AG04450 (cell line): Measurements from ENCODE around the gene HGFAC. TPM values are rescaled to one million over a fixed set of nuclear protein-coding genes. Genes with fewer than 3 reads are reported as not detected.

ENCODE experiments used
- CTCF ChIA-PET: fragments of 300-600, 350-600 bp; formaldehyde crosslinking; extraction: SDS; loops from one replicate; lab custom pipeline; 2022; ENCODE audit warnings: antibody characterized with exemption, inconsistent platforms; lab: Charles Lee
- POLR2A ChIA-PET: fragments of 350-600 bp; formaldehyde crosslinking; extraction: SDS; loops from one replicate; lab custom pipeline; 2021; ENCODE audit warnings: antibody characterized with exemption, inconsistent platforms; lab: Yijun Ruan, JAX
- DNase-seq: peaks from one replicate; pipeline ENCODE4 v3.0.0-alpha.2; 2011; ENCODE audit warnings: low read depth, low spot score
- H3K27ac ChIP-seq: one replicate; pipeline ENCODE4 v1.5.1; 2012; ENCODE audit warnings: low read depth, low read length, control low read depth
- H3K27me3 ChIP-seq: one replicate; pipeline ENCODE4 v1.6.0; 2012; ENCODE audit warnings: low read length; ENCODE audit not compliant: control insufficient read depth, insufficient read depth
- H3K4me3 ChIP-seq: 2 replicates; pipeline ENCODE4 v1.5.1; 2011; ENCODE audit warnings: mild to moderate bottlenecking, low read depth, low read length, control low read depth
- H3K9me3 ChIP-seq: 2 replicates; pipeline ENCODE4 v1.5.1; 2012; ENCODE audit warnings: low read length; ENCODE audit not compliant: control insufficient read depth, insufficient read depth
- CTCF ChIP-seq: IDR thresholded peaks from 2 replicates; pipeline ENCODE4 v1.5.1; 2011; ENCODE audit warnings: low read depth, low read length, control low read depth, inconsistent platforms
- polyA plus RNA-seq: library from polyadenylated mRNA; depleted of rRNA; stranded (reverse); fragments of >200 nt; gene quantifications from 2 replicates; pipeline ENCODE4 v1.2.3, GENCODE V29; 2011

The HGFAC gene
- polyA plus RNA-seq, 1 experiment = not detected

DNA sequence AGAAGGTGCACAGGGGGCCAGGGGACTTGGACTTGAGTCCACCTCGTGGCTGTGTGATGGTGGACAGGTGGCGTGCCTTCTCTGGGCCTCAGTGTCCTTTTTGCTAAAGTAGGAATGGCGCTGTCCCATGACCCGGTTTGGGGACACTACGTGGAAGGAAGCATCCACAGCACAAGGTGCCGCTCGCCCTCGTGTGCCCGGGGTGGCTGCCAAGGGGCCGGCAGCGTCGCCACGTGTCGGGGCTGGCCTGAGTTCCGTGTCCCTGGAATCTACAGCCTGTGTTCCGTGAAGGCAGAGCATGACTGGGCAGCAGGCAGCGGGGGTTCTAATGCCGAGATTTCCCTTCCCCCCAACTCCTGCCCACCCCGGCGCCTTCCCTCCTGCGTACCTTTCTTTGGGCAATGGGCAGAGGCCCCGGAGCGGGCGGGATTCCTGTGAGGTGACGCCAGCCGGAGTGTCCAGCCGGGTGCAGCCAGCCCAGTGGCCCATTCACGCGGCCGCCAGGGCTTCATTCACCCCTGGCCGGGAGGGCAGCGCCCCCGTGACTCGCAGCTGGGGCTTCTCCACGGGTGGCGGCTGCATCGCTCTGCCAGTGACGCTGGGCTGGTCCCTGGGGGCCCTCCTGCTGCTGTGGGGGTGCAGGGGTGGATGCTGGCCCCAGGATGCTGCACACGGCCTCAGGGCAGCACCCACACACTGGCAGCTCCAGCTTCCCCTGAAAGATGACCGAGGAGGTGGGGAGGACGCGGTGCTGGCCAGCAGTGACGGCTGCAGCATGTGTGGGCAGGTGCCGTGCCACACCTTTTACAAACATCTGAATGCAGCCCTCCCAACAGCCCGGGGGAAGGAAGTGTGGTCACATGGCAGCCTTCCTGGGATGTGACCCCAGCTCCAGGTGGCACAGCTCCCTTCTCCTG lies 42.5 kb downstream of the HGFAC start:
- no peaks in the 10 kb centered on the region; the same call in 1 of the 2 replicates for H3K9me3 ChIP-seq
- ChIA-PET POLR2A (no interaction called here), CTCF (interaction anchor here (1.4 kb wide), 1 partner anchor 138 kb away, joined by 3 read pairs; no protein-coding TSS in a partner anchor)
- H3K4me3 ChIP-seq = no peak overlapping the region
- no peak for TF ChIP-seq CTCF
- DNase-seq = no peak
- peaks cover 37% of the 10 kb centered on the region for H3K27me3 ChIP-seq
- no peak overlapping the region for H3K27ac ChIP-seq

DNA sequence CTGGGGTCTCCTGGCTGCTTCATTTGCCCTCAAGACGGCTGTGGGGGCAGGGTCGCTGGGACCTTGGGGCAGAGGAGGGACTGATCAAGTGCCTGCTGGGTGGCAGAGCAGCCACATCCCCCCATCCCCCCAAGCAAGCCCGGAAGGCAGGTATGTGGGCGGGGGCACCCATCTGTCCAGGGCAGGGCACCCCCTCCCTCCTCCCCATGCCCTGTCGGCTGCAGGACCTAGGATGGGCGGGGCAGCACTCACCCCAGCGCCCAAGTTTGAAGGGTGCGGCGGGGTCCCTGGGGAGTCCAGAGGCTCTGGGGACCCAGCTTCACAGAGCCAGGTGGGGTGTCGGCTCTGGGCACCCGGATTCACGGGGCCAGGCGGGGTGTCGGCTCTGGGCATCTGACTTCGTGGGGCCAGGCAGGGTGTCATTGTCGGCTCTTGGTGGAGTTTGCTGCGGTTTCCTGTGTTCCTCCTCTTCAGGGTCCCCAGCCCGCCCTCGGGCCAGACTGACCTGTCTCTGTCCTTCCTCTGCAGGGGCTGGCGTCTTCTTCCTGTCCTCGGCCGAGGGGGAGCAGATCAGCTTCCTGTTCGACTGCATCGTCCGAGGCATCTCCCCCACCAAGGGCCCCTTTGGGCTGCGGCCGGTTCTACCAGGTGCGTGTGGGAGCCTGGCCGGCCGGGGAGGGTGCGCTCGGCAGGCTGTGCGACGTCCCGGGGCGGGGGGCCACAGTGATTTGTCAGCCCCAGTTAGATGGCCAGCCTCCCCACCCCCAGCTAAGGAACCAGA lies 43.4 kb downstream of the HGFAC start:
- ChIA-PET CTCF (no interaction called here), POLR2A (no interaction called here)
- peaks cover 37% of the 10 kb centered on the region for H3K27me3 ChIP-seq
- H3K27ac ChIP-seq = no peak overlapping the region
- no peaks in the 10 kb centered on the region; the same call in 1 of the 2 replicates for H3K9me3 ChIP-seq
- no peak for TF ChIP-seq CTCF
- no peak overlapping the region for H3K4me3 ChIP-seq
- DNase-seq = no peak

GRCh38 chr4:3485886-3486540 lies 44.2 kb downstream of the HGFAC start:
- Histone ChIP-seq H3K27ac (no peak overlapping the region), H3K9me3 (no peaks in the 10 kb centered on the region; the same call in 1 of the 2 replicates), H3K27me3 (peaks cover 35% of the 10 kb centered on the region), H3K4me3 (no peak overlapping the region)
- ChIA-PET POLR2A (no interaction called here), CTCF (interaction anchor here (1.4 kb wide), 1 partner anchor 395 kb away, joined by 3 read pairs; no protein-coding TSS in a partner anchor)
- TF ChIP-seq CTCF = no peak
- DNase-seq = no peak

DNA sequence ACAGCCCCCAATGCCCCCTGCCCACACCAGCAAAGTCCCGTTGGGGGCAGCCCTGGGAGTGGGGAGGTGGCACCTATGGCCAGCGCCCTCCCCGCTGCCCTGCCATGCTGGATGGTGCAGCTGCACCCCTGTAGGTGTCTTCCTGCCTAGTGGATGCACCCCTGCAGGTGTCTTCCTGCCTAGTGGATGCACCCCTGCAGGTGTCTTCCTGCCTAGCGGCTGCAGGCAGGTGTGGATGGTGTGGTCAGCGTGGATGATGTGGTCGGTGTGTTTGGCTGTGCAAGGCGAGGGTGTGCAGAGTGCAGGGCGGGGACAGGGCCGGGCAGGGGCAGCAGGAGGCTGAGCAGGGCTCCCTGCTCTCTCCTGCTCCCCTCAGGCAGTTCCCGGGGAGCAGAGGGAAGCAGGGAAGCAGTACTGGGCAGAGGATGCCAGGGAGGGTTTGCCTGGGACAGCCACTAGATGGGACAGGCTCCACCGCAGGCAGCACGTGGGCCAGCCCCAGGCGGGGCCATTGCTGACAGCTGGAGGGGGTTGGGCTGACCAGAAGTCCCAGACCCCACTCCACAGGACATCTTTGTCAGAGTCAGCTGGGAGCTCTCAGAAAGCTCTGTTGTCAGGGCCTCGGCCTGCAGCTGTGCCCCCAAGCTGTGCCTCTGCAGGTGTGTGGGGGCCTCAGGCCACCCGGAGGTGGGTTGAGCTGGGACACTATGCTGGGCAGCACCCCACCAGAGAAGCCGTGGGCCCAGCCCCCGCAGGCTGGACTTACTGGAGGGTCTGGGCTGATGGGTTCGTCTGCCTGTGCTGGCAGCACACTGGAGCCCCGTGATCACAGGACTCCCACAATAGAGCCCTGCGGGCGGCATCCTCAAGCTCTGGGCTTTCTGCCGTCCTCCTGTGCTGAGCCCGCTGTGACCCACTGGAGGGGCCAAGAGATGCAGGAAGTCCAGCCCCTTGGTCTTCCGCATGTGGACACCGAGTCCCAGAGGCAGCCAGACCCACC lies 45.1 kb downstream of the HGFAC start:
- Histone ChIP-seq H3K4me3 (no peak overlapping the region), H3K27ac (no peak overlapping the region), H3K27me3 (peaks cover 35% of the 10 kb centered on the region), H3K9me3 (no peaks in the 10 kb centered on the region; the same call in 1 of the 2 replicates)
- ChIA-PET CTCF (interaction anchor here (1.4 kb wide), 1 partner anchor 394 kb away, joined by 3 read pairs; no protein-coding TSS in a partner anchor), POLR2A (no interaction called here)
- TF ChIP-seq CTCF = no peak
- no peak for DNase-seq
